OCI-LY3 (cell line): ENCODE measurements around the gene CCDC127.

Source experiments
- H2AFZ ChIP-seq: fragments of 200-600, 300-600 bp; shearing (Covaris generic); 2 replicates; pipeline ENCODE4 v1.6.0; 2014; ENCODE audit warnings: antibody characterized with exemption, low read depth, low read length
- H3K27ac ChIP-seq: fragments of 200-600, 300-600 bp; sonication (generic); 2 replicates; pipeline ENCODE4 v1.5.1; 2014; ENCODE audit warnings: mild to moderate bottlenecking, low read length, moderate library complexity, mixed read lengths
- H3K27me3 ChIP-seq: fragments of 200-600, 300-600 bp; sonication (generic); 2 replicates; pipeline ENCODE4 v1.6.1; 2014; ENCODE audit warnings: low read depth, low read length, mixed read lengths
- H3K36me3 ChIP-seq: fragments of 200-600, 300-600 bp; sonication (generic); replicated peaks from 2 replicates; pipeline ENCODE3; 2014; ENCODE audit warnings: low read depth, low read length, mixed read lengths
- H3K4me1 ChIP-seq: fragments of 300-600, 200-600 bp; sonication (generic); 2 replicates; pipeline ENCODE4 v1.6.1; 2014; ENCODE audit warnings: low read length, mixed read lengths
- H3K4me2 ChIP-seq: fragments of 200-600, 300-600 bp; sonication (generic); 2 replicates; pipeline ENCODE4 v1.6.1; 2014; ENCODE audit warnings: low read length, mixed read lengths
- H3K4me3 ChIP-seq: fragments of 300-600, 200-600 bp; sonication (generic); 2 replicates; pipeline ENCODE4 v1.5.1; 2014; ENCODE audit warnings: antibody characterized with exemption, mild to moderate bottlenecking, low read length, moderate library complexity
- H3K79me2 ChIP-seq: fragments of 300-600, 200-600 bp; shearing (Covaris generic); 2 replicates; pipeline ENCODE4 v1.6.1; 2014; ENCODE audit warnings: mild to moderate bottlenecking, low read length, mixed read lengths
- H3K9ac ChIP-seq: fragments of 300-600, 200-600 bp; shearing (Covaris generic); 2 replicates; pipeline ENCODE4 v1.6.0; 2014; ENCODE audit warnings: mild to moderate bottlenecking, low read length, moderate library complexity
- H3K9me3 ChIP-seq: fragments of 200-600, 300-600 bp; shearing (Covaris generic); 2 replicates; pipeline ENCODE4 v1.6.1; 2014; ENCODE audit warnings: low read length, mixed read lengths; ENCODE audit not compliant: insufficient read depth
- H4K20me1 ChIP-seq: fragments of 200-600, 300-600 bp; sonication (generic); 2 replicates; pipeline ENCODE4 v1.6.1; 2016; ENCODE audit warnings: low read length, mixed read lengths; ENCODE audit not compliant: insufficient read depth
- CTCF ChIP-seq: fragments of 200-600, 300-600 bp; sonication (generic); IDR thresholded peaks from 2 replicates; pipeline ENCODE4 v1.5.1; 2014; ENCODE audit warnings: antibody characterized with exemption, low read length, low read depth
- EZH2phosphoT487 ChIP-seq: fragments of 200-600 bp; shearing (Covaris generic); IDR thresholded peaks from 2 replicates; pipeline ENCODE4 v1.6.1; 2018; ENCODE audit warnings: antibody characterized with exemption, mixed run types, low read depth

CCDC127 gene

GRCh38 chr5:208449-209114 is 9.4 kb downstream of the CCDC127 start:
- no peak overlapping the region for H3K4me2 ChIP-seq
- no peak overlapping the region for H3K27ac ChIP-seq
- no peaks in the 10 kb centered on the region for H3K27me3 ChIP-seq
- no peak for TF ChIP-seq CTCF
- no peak for TF ChIP-seq EZH2phosphoT487
- H2AFZ ChIP-seq = no peak overlapping the region
- peaks cover 2% of the 10 kb centered on the region for H3K36me3 ChIP-seq
- H3K9ac ChIP-seq = no peak overlapping the region
- H3K79me2 ChIP-seq = peaks cover 17% of the 10 kb centered on the region; the same call in 1 of the 2 replicates
- H3K4me3 ChIP-seq = no peak overlapping the region
- H4K20me1 ChIP-seq = peaks cover 15% of the 10 kb centered on the region; the same call in 1 of the 2 replicates
- H3K4me1 ChIP-seq = no peaks in the 10 kb centered on the region
- no peaks in the 10 kb centered on the region for H3K9me3 ChIP-seq

- Histone ChIP-seq H3K27ac (no peak overlapping the region), H3K27me3 (no peaks in the 10 kb centered on the region), H3K4me3 (no peak overlapping the region), H3K36me3 (peaks cover 2% of the 10 kb centered on the region), H3K79me2 (peaks cover 17% of the 10 kb centered on the region; the same call in 1 of the 2 replicates), H2AFZ (no peak overlapping the region), H3K4me2 (no peak overlapping the region), H3K9ac (no peak overlapping the region), H3K9me3 (no peaks in the 10 kb centered on the region), H4K20me1 (peaks cover 15% of the 10 kb centered on the region; the same call in 1 of the 2 replicates), H3K4me1 (no peaks in the 10 kb centered on the region)
- no peak for TF ChIP-seq CTCF
- TF ChIP-seq EZH2phosphoT487 = no peak
Observed at GRCh38 chr5:207599-207998, 10.4 kb downstream of the CCDC127 start.

- Histone ChIP-seq H3K27ac (no peak overlapping the region), H3K27me3 (no peaks in the 10 kb centered on the region), H2AFZ (no peak overlapping the region), H3K79me2 (peaks cover 17% of the 10 kb centered on the region; the same call in 1 of the 2 replicates), H3K4me3 (no peak overlapping the region), H4K20me1 (peaks cover 15% of the 10 kb centered on the region; the same call in 1 of the 2 replicates), H3K36me3 (peaks cover 2% of the 10 kb centered on the region), H3K4me1 (no peaks in the 10 kb centered on the region), H3K9ac (no peak overlapping the region), H3K9me3 (no peaks in the 10 kb centered on the region), H3K4me2 (no peak overlapping the region)
- TF ChIP-seq EZH2phosphoT487 = no peak
- TF ChIP-seq CTCF = no peak
Observed at GRCh38 chr5:206927-207536, 10.9 kb downstream of the CCDC127 start.

GRCh38 chr5:206406-206805 is 11.5 kb downstream of the CCDC127 start:
- Histone ChIP-seq H3K4me1 (no peaks in the 10 kb centered on the region), H3K4me2 (no peak overlapping the region), H3K9ac (no peak overlapping the region), H3K36me3 (peaks cover 2% of the 10 kb centered on the region), H3K27me3 (no peaks in the 10 kb centered on the region), H4K20me1 (peaks cover 15% of the 10 kb centered on the region; the same call in 1 of the 2 replicates), H2AFZ (no peak overlapping the region), H3K79me2 (peaks cover 17% of the 10 kb centered on the region; the same call in 1 of the 2 replicates), H3K9me3 (no peaks in the 10 kb centered on the region), H3K27ac (no peak overlapping the region), H3K4me3 (no peak overlapping the region)
- TF ChIP-seq CTCF (no peak), EZH2phosphoT487 (no peak)
